ENCODE results near the gene ALDH1B1. TPM values are rescaled to one million over a fixed set of nuclear protein-coding genes. Genes with fewer than 3 reads are reported as not detected.

ALDH1B1 gene
- total and polyA plus RNA-seq, 12 donors, result 4.4 to 46.8 (median 19.3) TPM

- intact Hi-C loops (cut with DNase I), result loop anchor here in 1 of 2 donors (5.0 kb wide), 1 partner anchor 452 kb away; no protein-coding TSS in a partner anchor
- DNase-seq, result no peak
- WGBS, 4 donors, result 76 to 92% (median 87%) methylated on average over 6 of the region's 6 CpGs
Measured at GRCh38 chr9:38359297-38359653, 33.2 kb upstream of the ALDH1B1 start.

GRCh38 chr9:38359689-38360385, 32.7 kb upstream of the ALDH1B1 start:
- Histone ChIP-seq H3K4me1 (replicated peaks in 1 of 2) (peaks cover 0 to 6% of the 10 kb centered on the region in 2 donors), H3K27me3 (no peaks in the 10 kb centered on the region), H3K36me3 (replicated peaks in 1 of 2) (no peaks in the 10 kb centered on the region), H3K4me3 (no peak overlapping the region), H3K27ac (no peak overlapping the region), H3K9me3 (replicated peaks in 1 of 3) (no peaks in the 10 kb centered on the region)
- WGBS, 4 donors, result 56 to 76% (median 72%) methylated on average over 5 of the region's 5 CpGs
- TF ChIP-seq POLR2A (IDR thresholded peaks at IDR 0.05) (no peak), CTCF (IDR thresholded peaks at IDR 0.05) (no peak)
- intact Hi-C loops (cut with DNase I), result loop anchor here (5.0 to 10.0 kb wide), 3 partner anchors 273 to 453 kb away; no protein-coding TSS in a partner anchor
- DNase-seq, result no peak

More at GRCh38 chr9:38359297-38359653, 33.2 kb upstream of the ALDH1B1 start:
- peaks cover 0 to 6% of the 10 kb centered on the region in 2 donors for H3K4me1 ChIP-seq (replicated peaks in 1 of 2)
- H3K4me3 ChIP-seq, result no peak overlapping the region
- H3K9me3 ChIP-seq (replicated peaks in 1 of 3), result no peaks in the 10 kb centered on the region
- TF ChIP-seq POLR2A (IDR thresholded peaks at IDR 0.05), result no peak
- TF ChIP-seq CTCF (IDR thresholded peaks at IDR 0.05), result no peak
- no peaks in the 10 kb centered on the region for H3K27me3 ChIP-seq
- no peak overlapping the region for H3K27ac ChIP-seq
- H3K36me3 ChIP-seq (replicated peaks in 1 of 2), result no peaks in the 10 kb centered on the region

DNA sequence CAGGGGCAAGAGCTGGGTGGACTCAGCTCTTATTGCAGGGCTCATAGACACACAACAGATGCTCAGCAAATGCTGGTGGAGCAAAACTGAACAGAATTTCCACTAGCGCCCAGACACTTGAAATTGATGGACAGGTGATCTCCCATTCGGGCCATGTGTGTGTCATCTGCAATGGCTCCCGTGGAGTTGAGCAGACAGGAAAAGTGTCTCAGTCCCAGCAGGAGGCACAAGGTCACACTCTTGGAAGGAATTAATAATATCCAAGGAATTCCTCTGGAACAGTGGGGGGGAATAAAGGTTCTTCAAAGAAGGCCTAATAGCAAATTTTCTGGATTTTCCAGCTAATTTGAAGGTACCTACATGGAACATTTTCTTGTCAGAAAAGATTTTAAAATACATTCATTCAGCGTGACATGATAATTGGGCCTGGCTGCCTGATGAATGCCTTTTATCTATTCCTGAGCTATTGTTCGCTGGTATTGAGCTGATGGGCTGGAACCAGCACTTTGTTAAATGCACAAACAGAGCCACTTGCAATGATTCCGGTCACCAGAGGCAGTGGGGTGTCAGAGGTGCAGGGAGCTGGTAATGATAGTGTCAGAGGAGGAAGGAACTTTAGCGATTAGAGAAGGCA, 31.5 kb upstream of the ALDH1B1 start:
- DNase-seq, result no peak
- intact Hi-C loops (cut with DNase I), result loop anchor here (5.0 to 10.0 kb wide), 2 partner anchors 274 to 446 kb away; no protein-coding TSS in a partner anchor

More for the DNA sequence above, 31.5 kb upstream of the ALDH1B1 start:
- WGBS, 4 donors, result 75 to 82% (median 80%) methylated on average over 7 of the region's 7 CpGs
- H3K27ac ChIP-seq, result no peak overlapping the region
- H3K36me3 ChIP-seq (replicated peaks in 1 of 2), result no peaks in the 10 kb centered on the region
- TF ChIP-seq POLR2A (IDR thresholded peaks at IDR 0.05) (no peak), CTCF (IDR thresholded peaks at IDR 0.05) (no peak)
- no peak overlapping the region for H3K4me3 ChIP-seq
- H3K9me3 ChIP-seq (replicated peaks in 1 of 3), result no peaks in the 10 kb centered on the region
- H3K4me1 ChIP-seq (replicated peaks in 1 of 2), result peaks cover 0 to 6% of the 10 kb centered on the region in 2 donors
- no peaks in the 10 kb centered on the region for H3K27me3 ChIP-seq
